C4-2B (cell line): ENCODE data around the gene MOB2.

Experiments
- CTCF ChIP-seq: fragments of 450-650 bp; conservative IDR thresholded peaks from 2 replicates; pipeline ENCODE4 v1.5.1; 2017; ENCODE audit warnings: mild to moderate bottlenecking
- ZFX ChIP-seq: fragments of 450-650 bp; IDR thresholded peaks from 2 replicates; pipeline ENCODE4 v1.6.1; 2017

- no peak for TF ChIP-seq CTCF
- no peak for TF ChIP-seq ZFX
Measured at GRCh38 chr11:1519028-1520010, 32.7 kb upstream of the MOB2 start.
